ENCODE data around the gene CA10. TPM values are rescaled to one million over a fixed set of nuclear protein-coding genes. Genes with fewer than 3 reads are reported as not detected.

Gene CA10
- total and polyA plus RNA-seq, 7 donors = 0.28 to 2.9 (median 0.49) TPM; not detected in 2

- intact Hi-C loops (cut with DNase I) = no loop called here
- TF ChIP-seq EP300 (IDR thresholded peaks at IDR 0.05) = no peak
- TF ChIP-seq POLR2A (IDR thresholded peaks at IDR 0.05) = no peak
- TF ChIP-seq, protein P1, sequence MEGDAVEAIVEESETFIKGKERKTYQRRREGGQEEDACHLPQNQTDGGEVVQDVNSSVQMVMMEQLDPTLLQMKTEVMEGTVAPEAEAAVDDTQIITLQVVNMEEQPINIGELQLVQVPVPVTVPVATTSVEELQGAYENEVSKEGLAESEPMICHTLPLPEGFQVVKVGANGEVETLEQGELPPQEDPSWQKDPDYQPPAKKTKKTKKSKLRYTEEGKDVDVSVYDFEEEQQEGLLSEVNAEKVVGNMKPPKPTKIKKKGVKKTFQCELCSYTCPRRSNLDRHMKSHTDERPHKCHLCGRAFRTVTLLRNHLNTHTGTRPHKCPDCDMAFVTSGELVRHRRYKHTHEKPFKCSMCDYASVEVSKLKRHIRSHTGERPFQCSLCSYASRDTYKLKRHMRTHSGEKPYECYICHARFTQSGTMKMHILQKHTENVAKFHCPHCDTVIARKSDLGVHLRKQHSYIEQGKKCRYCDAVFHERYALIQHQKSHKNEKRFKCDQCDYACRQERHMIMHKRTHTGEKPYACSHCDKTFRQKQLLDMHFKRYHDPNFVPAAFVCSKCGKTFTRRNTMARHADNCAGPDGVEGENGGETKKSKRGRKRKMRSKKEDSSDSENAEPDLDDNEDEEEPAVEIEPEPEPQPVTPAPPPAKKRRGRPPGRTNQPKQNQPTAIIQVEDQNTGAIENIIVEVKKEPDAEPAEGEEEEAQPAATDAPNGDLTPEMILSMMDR (IDR thresholded peaks at IDR 0.05) = no peak
- 79 to 84% methylated on average over 10 of the region's 10 CpGs for WGBS, 2 donors
These were observed 514.6 kb downstream of the CA10 start for GRCh38 chr17:51643702-51644490.

DNA sequence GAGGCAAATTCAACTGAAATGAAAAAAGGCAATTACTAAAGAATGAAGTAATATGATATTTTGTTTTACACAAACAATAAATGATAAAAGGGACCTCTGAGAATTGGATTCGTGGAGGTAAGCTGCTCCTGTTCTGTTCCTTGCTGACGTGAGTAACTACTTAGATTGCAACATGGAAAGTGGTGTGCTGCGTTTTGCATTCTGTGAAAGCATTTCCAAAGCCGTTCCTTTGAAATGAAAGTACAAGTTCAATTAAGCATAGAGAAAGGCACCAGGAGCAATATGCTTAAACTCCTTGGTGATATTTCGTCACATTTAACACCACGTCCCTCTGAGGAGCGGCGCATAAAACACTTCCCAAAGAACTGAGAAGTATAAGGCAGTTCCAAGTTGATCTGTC is 516.5 kb downstream of the CA10 start:
- no peaks in the 10 kb centered on the region for H3K27me3 ChIP-seq
- no peak for TF ChIP-seq POLR2A (IDR thresholded peaks at IDR 0.05)
- TF ChIP-seq, protein P1 (IDR thresholded peaks at IDR 0.05) = no peak
- no peak for TF ChIP-seq EP300 (IDR thresholded peaks at IDR 0.05)
- no peak for TF ChIP-seq POLR2AphosphoS5 (IDR thresholded peaks at IDR 0.05)
- WGBS, 2 donors = 72 to 79% methylated on average over 8 of the region's 8 CpGs
- no peak overlapping the region for H3K27ac ChIP-seq
- H3K9me3 ChIP-seq = no peaks in the 10 kb centered on the region
- no peak for DNase-seq
- no peak overlapping the region for H3K4me3 ChIP-seq
- no peaks in the 10 kb centered on the region for H3K4me1 ChIP-seq
- intact Hi-C loops (cut with DNase I) = no loop called here
- no peaks in the 10 kb centered on the region for H3K36me3 ChIP-seq

More at GRCh38 chr17:51643702-51644490, 514.6 kb downstream of the CA10 start:
- H3K9me3 ChIP-seq = no peaks in the 10 kb centered on the region
- no peak for DNase-seq
- no peaks in the 10 kb centered on the region for H3K36me3 ChIP-seq
- no peaks in the 10 kb centered on the region for H3K27me3 ChIP-seq
- H3K4me3 ChIP-seq = no peak overlapping the region
- H3K27ac ChIP-seq = no peak overlapping the region
- no peaks in the 10 kb centered on the region for H3K4me1 ChIP-seq

- no peak for DNase-seq
- no peaks in the 10 kb centered on the region for H3K4me1 ChIP-seq
- intact Hi-C loops (cut with DNase I) = no loop called here
- no peaks in the 10 kb centered on the region for H3K36me3 ChIP-seq
- 24 to 36% methylated on average over 4 of the region's 4 CpGs for WGBS, 2 donors
- no peak overlapping the region for H3K27ac ChIP-seq
- H3K27me3 ChIP-seq = no peaks in the 10 kb centered on the region
- H3K9me3 ChIP-seq = no peaks in the 10 kb centered on the region
- no peak overlapping the region for H3K4me3 ChIP-seq
- TF ChIP-seq EP300 (IDR thresholded peaks at IDR 0.05) (no peak), POLR2A (IDR thresholded peaks at IDR 0.05) (no peak), POLR2AphosphoS5 (IDR thresholded peaks at IDR 0.05) (no peak)
- TF ChIP-seq, protein P1 (IDR thresholded peaks at IDR 0.05) = no peak
These were observed 518.3 kb downstream of the CA10 start for GRCh38 chr17:51640108-51640622.

DNA sequence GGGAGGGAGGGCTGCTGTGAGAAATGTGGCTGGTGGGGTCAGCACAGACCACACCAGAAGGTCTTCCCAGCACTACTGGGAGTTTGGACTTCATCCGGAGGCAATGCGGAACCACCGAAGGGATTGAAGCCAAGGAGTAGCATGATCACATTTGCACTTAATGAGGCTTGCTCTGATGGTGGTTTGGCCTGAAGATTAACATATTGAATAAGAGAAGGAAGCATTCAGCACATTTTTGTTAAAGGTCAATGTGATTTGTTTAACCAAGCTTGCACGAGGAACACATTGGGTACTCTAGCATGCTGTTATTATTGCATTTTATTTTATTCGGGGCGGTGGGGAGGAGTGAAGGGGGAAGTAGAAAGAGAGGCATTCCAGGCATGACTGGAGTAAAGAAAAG is 519.5 kb downstream of the CA10 start:
- Histone ChIP-seq H3K9me3 (no peaks in the 10 kb centered on the region), H3K36me3 (no peaks in the 10 kb centered on the region), H3K27me3 (no peaks in the 10 kb centered on the region), H3K4me3 (no peak overlapping the region), H3K4me1 (no peaks in the 10 kb centered on the region), H3K27ac (no peak overlapping the region)
- TF ChIP-seq EP300 (IDR thresholded peaks at IDR 0.05) (no peak), POLR2AphosphoS5 (IDR thresholded peaks at IDR 0.05) (no peak), POLR2A (IDR thresholded peaks at IDR 0.05) (no peak)
- TF ChIP-seq, protein P1 (IDR thresholded peaks at IDR 0.05) = no peak
- 78 to 83% methylated on average over 6 of the region's 6 CpGs for WGBS, 2 donors
- DNase-seq = no peak
- intact Hi-C loops (cut with DNase I) = no loop called here

Measured in sigmoid colon (tissue), 7 donors.